ENCODE results near the gene SLC8A2.
"Not testable (repeated sequence)": the region's sequence is repeated elsewhere in the genome, so short reads cannot be mapped to it uniquely, and the experiment has no call there.

GRCh38 chr19:47387623-47388022, 84.1 kb downstream of the SLC8A2 start:
- not testable (repeated sequence) for TF ChIP-seq BHLHE40 (IDR thresholded peaks at IDR 0.05; ENCODE audit: borderline replicate concordance); PKNOX1 (IDR thresholded peaks at IDR 0.05); ZNF384 (IDR thresholded peaks at IDR 0.05); NFRKB (IDR thresholded peaks at IDR 0.05); ELF4 (IDR thresholded peaks at IDR 0.05); FOXA1 (IDR thresholded peaks at IDR 0.05); FOXK2 (IDR thresholded peaks at IDR 0.05); SP1 (IDR thresholded peaks at IDR 0.05); TARDBP (IDR thresholded peaks at IDR 0.05); ARNT (IDR thresholded peaks at IDR 0.05); FOXM1 (IDR thresholded peaks at IDR 0.05; ENCODE audit: borderline replicate concordance); SUZ12 (IDR thresholded peaks at IDR 0.05)

Measured in HEK293T (cell line).